ENCODE measurements around the gene TMEM183A. TPM values are rescaled to one million over a fixed set of nuclear protein-coding genes. Genes with fewer than 3 reads are reported as not detected.

TMEM183A gene
- total and polyA plus RNA-seq, 10 of the 15 experiments (the other 5 are each of a cell fraction or from before 2014, with no cell fraction given) = 12.3 to 103 (median 66.3) TPM

- no peak for TF ChIP-seq ZBTB11 (CRISPR knock-in tag; IDR thresholded peaks at IDR 0.05)
- TF ChIP-seq RB1 (IDR thresholded peaks at IDR 0.05; ENCODE audit: borderline replicate concordance) = no peak
- no peak for TF ChIP-seq RAD51 (IDR thresholded peaks at IDR 0.05)
- no peak for TF ChIP-seq NR2F1 (conservative IDR thresholded peaks at IDR 0.05)
- TF ChIP-seq NRF1 (conservative IDR thresholded peaks at IDR 0.05; ENCODE audit: low read depth, low read length) = no peak
- no peak for TF ChIP-seq NFYA (IDR thresholded peaks at IDR 0.05; ENCODE audit: borderline replicate concordance, low read depth, low read length)
- TF ChIP-seq IRF4 (IDR thresholded peaks at IDR 0.05; ENCODE audit: low read depth, low read length) = no peak
- TF ChIP-seq CHD1 (IDR thresholded peaks at IDR 0.05; ENCODE audit: low read depth, low read length) = no peak
Measured at GRCh38 chr1:203045821-203046594, 38.8 kb downstream of the TMEM183A start (continued).

GRCh38 chr1:203046984-203047630, 39.9 kb downstream of the TMEM183A start:
- Histone ChIP-seq H2AFZ (ENCODE audit: control insufficient read depth, low read depth, low read length) (no peak overlapping the region), H3K4me1 (ENCODE audit: control insufficient read depth, insufficient read depth, low read length) (no peaks in the 10 kb centered on the region), H3K4me3 (no peak overlapping the region), H3K79me2 (ENCODE audit: control insufficient read depth, insufficient read depth, low read length) (no peaks in the 10 kb centered on the region), H4K20me1 (ENCODE audit: control insufficient read depth, insufficient read depth) (no peaks in the 10 kb centered on the region), H3K27me3 (replicated peaks in 1 of 2; ENCODE audit: control insufficient read depth in 2 of 2, insufficient read depth in 2 of 2, low read length in 1 of 2) (peaks cover 0 to 1% of the 10 kb centered on the region in 2 experiments; a peak in 1 of 4 replicates), H3K36me3 (ENCODE audit: control insufficient read depth in 2 of 2, insufficient read depth in 2 of 2, low read length in 1 of 2) (no peaks in the 10 kb centered on the region; a peak in 1 of 4 replicates), H3K27ac (ENCODE audit: control insufficient read depth, insufficient read depth) (no peak overlapping the region), H3K9ac (ENCODE audit: control insufficient read depth, insufficient read depth, low read length) (no peak overlapping the region), H3K9me3 (replicated peaks; ENCODE audit: control insufficient read depth, insufficient read depth, low read length) (no peaks in the 10 kb centered on the region), H3K4me2 (ENCODE audit: control insufficient read depth, insufficient read depth) (no peak overlapping the region)
- ChIA-PET RAD21 (ENCODE audit: unreplicated experiment) (no interaction called here), POLR2A (no interaction called here), SMC1A (ENCODE audit: uncharacterized antibody, unreplicated experiment) (no interaction called here), CTCF (interaction anchor here (0.9 to 1.0 kb wide), 2 partner anchors 17 to 221 kb away, joined by 3 read pairs; no protein-coding TSS in a partner anchor)
- no peak for DNase-seq (ENCODE audit: low read depth, low spot score)
- no TSS peak for BruUV-seq (replicated peaks)
- no peak for FAIRE-seq
- WGBS (ENCODE audit: insufficient coverage, insufficient replicate concordance, low lambda C conversion rate, missing lambda C conversion rate) = 35% methylated on average over 15 of the region's 15 CpGs
- intact Hi-C loops (cut with micrococcal nuclease; ENCODE audit: unreplicated experiment) = no loop called here
- ATAC-seq = no peak
- in situ Hi-C loops (cut with MboI) = no loop called here
- TF ChIP-seq CREM (IDR thresholded peaks at IDR 0.05; ENCODE audit: low read depth) (no peak), SRF (IDR thresholded peaks at IDR 0.05; ENCODE audit: low read depth in 2 of 2, low read length in 2 of 2) (no peak), RCOR1 (conservative IDR thresholded peaks at IDR 0.05; ENCODE audit: low read depth, low read length) (no peak), TBL1XR1 (IDR thresholded peaks at IDR 0.05; ENCODE audit: low read depth, low read length) (no peak), TCF12 (IDR thresholded peaks at IDR 0.05; ENCODE audit: low read depth, low read length) (no peak), REST (IDR thresholded peaks at IDR 0.05; ENCODE audit: low read depth, low read length) (no peak), CBX3 (IDR thresholded peaks at IDR 0.05; ENCODE audit: borderline replicate concordance, low read depth) (no peak), IRF4 (IDR thresholded peaks at IDR 0.05; ENCODE audit: low read depth, low read length) (no peak), NR2F1 (conservative IDR thresholded peaks at IDR 0.05) (no peak), ZNF217 (IDR thresholded peaks at IDR 0.05) (no peak)

Measured in GM12878 (cell line).